HEK293 (cell line): Measurements from ENCODE around the gene TPI1.
"Not testable (repeated sequence)": the region's sequence is repeated elsewhere in the genome, so short reads cannot be mapped to it uniquely, and the experiment has no call there.

Source experiments
- CTCF ChIA-PET: fragments of 350-600 bp; formaldehyde crosslinking; extraction: SDS; loops from one replicate; lab custom pipeline; 2021; ENCODE audit warnings: antibody characterized with exemption; lab: Yijun Ruan, JAX
- POLR2A ChIA-PET: fragments of 300-600 bp; formaldehyde crosslinking; extraction: SDS; loops from one replicate; lab custom pipeline; 2020; ENCODE audit warnings: antibody characterized with exemption, inconsistent platforms; lab: Yijun Ruan, JAX
- H3K27ac ChIP-seq: fragments of 200-500 bp; sonication (Bioruptor generic); 2 replicates; pipeline ENCODE4 v1.5.1; 2014; ENCODE audit warnings: low read depth, low read length, control low read depth, inconsistent platforms; ENCODE audit errors: extremely low read depth
- H3K36me3 ChIP-seq, 2 experiments: fragments of 200-500 bp in 1 of 2; sonication (Bioruptor generic) in 1 of 2; 1 replicate in 1 of 2; 2 replicates in 1 of 2; pipeline ENCODE4 v1.5.1; 2014 to 2017; ENCODE audit warnings: inconsistent platforms in 2 of 2, low read length in 2 of 2; ENCODE audit not compliant: control insufficient read depth in 2 of 2, insufficient read depth in 1 of 2
- H3K4me1 ChIP-seq: fragments of 200-500 bp; sonication (Bioruptor generic); 2 replicates; pipeline ENCODE4 v1.5.1; 2014; ENCODE audit warnings: mild to moderate bottlenecking, low read length, inconsistent platforms; ENCODE audit not compliant: control insufficient read depth, insufficient read depth
- H3K4me3 ChIP-seq: 2 replicates; pipeline ENCODE4 v1.5.1; 2011; ENCODE audit warnings: low read depth, mild to moderate bottlenecking, control low read depth, low read length, moderate library complexity
- H3K9me3 ChIP-seq: fragments of 200-500 bp; sonication (Bioruptor generic); 2 replicates; pipeline ENCODE4 v1.5.1; 2014; ENCODE audit warnings: low read depth, low read length, inconsistent platforms; ENCODE audit not compliant: control insufficient read depth, insufficient read depth
- CTCF ChIP-seq: fragments of 450-650 bp; formaldehyde crosslinking; IDR thresholded peaks from 2 replicates; pipeline ENCODE4 v1.5.1; 2016; ENCODE audit warnings: missing biosample characterization, missing genetic modification characterization
- EGR2 ChIP-seq: fragments of 450-650 bp; formaldehyde crosslinking; IDR thresholded peaks from 2 replicates; pipeline ENCODE4 v1.5.1; 2016; ENCODE audit warnings: low read depth, missing biosample characterization, missing genetic modification characterization
- GLIS2 ChIP-seq: fragments of 450-650 bp; formaldehyde crosslinking; IDR thresholded peaks from 2 replicates; pipeline ENCODE4 v1.5.1; 2016; ENCODE audit warnings: missing biosample characterization, missing genetic modification characterization
- SCRT2 ChIP-seq: fragments of 450-650 bp; formaldehyde crosslinking; IDR thresholded peaks from 2 replicates; pipeline ENCODE4 v1.5.1; 2016; ENCODE audit warnings: missing biosample characterization, missing genetic modification characterization
- TCF7L2 ChIP-seq: IDR thresholded peaks from 2 replicates; pipeline ENCODE4 v1.6.1; 2011; ENCODE audit warnings: low read depth, mild to moderate bottlenecking, inconsistent platforms, low read length, moderate library complexity, borderline replicate concordance
- WT1 ChIP-seq: fragments of 450-650 bp; formaldehyde crosslinking; IDR thresholded peaks from 2 replicates; pipeline ENCODE4 v1.5.1; 2016; ENCODE audit warnings: missing biosample characterization, missing genetic modification characterization
- ZNF121 ChIP-seq: fragments of 450-650 bp; formaldehyde crosslinking; IDR thresholded peaks from 2 replicates; pipeline ENCODE4 v1.5.1; 2016; ENCODE audit warnings: missing biosample characterization, missing genetic modification characterization
- ZNF175 ChIP-seq: fragments of 450-650 bp; formaldehyde crosslinking; IDR thresholded peaks from 2 replicates; pipeline ENCODE4 v1.5.1; 2016; ENCODE audit warnings: missing biosample characterization, missing genetic modification characterization
- ZNF335 ChIP-seq: fragments of 450-650 bp; formaldehyde crosslinking; conservative IDR thresholded peaks from 2 replicates; pipeline ENCODE4 v1.5.1; 2016; ENCODE audit warnings: missing biosample characterization, missing genetic modification characterization
- ZNF529 ChIP-seq: fragments of 450-650 bp; formaldehyde crosslinking; IDR thresholded peaks from 2 replicates; pipeline ENCODE4 v1.5.1; 2017; ENCODE audit warnings: missing genetic modification characterization, missing biosample characterization; ENCODE audit not compliant: insufficient replicate concordance
- ZNF670 ChIP-seq: fragments of 450-650 bp; formaldehyde crosslinking; IDR thresholded peaks from 2 replicates; pipeline ENCODE4 v1.5.1; 2016; ENCODE audit warnings: missing biosample characterization, missing genetic modification characterization, low read depth
- ZNF677 ChIP-seq: fragments of 450-650 bp; IDR thresholded peaks from 2 replicates; pipeline ENCODE4 v1.5.0; 2018; ENCODE audit warnings: missing biosample characterization, mild to moderate bottlenecking, missing genetic modification characterization, moderate library complexity
- ZNF791 ChIP-seq: fragments of 450-650 bp; formaldehyde crosslinking; IDR thresholded peaks from 2 replicates; pipeline ENCODE4 v1.5.1; 2016; ENCODE audit warnings: missing biosample characterization, missing genetic modification characterization
- ZSCAN4 ChIP-seq: fragments of 450-650 bp; formaldehyde crosslinking; IDR thresholded peaks from 2 replicates; pipeline ENCODE4 v1.5.1; 2017; ENCODE audit warnings: missing biosample characterization, missing genetic modification characterization

TPI1 gene

GRCh38 chr12:6861391-6861790, 5.9 kb upstream of the TPI1 start:
- TF ChIP-seq ZNF791 = no peak
- no peak for TF ChIP-seq ZNF529 (tag by site-specific recombination)
- TF ChIP-seq TCF7L2 = no peak
- no peak for TF ChIP-seq CTCF (tag by site-specific recombination)
- H3K4me1 ChIP-seq = peaks cover under 1% of the 10 kb centered on the region; the same call in 1 of the 2 replicates
- POLR2A ChIA-PET = interaction anchor here (2.2 kb wide), 1 partner anchor 10 kb away, joined by 14 read pairs; the partner anchor contains the start of genes CDCA3 and USP5
- CTCF ChIA-PET = interaction anchor here (0.5 to 1.3 kb wide), 3 partner anchors 8 to 210 kb away, joined by 4 to 9 read pairs (median 6); partner anchors contain the start of gene SPSB2
- no peak overlapping the region for H3K27ac ChIP-seq
- peaks cover 22 to 96% of the 10 kb centered on the region in 2 experiments for H3K36me3 ChIP-seq
- no peaks in the 10 kb centered on the region for H3K9me3 ChIP-seq
- no peak overlapping the region for H3K4me3 ChIP-seq

GRCh38 chr12:6863033-6863432, 4.3 kb upstream of the TPI1 start:
- ChIA-PET POLR2A (interaction anchor here (7.6 kb wide), 1 partner anchor 9 kb away, joined by 183 read pairs; the partner anchor contains the start of genes CDCA3 and USP5), CTCF (interaction anchor here (1.2 kb wide), 1 partner anchor 9 kb away, joined by 5 read pairs; no protein-coding TSS in a partner anchor)
- H3K36me3 ChIP-seq = peaks cover 11 to 80% of the 10 kb centered on the region in 2 experiments
- no peak for TF ChIP-seq TCF7L2
- no peak overlapping the region for H3K27ac ChIP-seq
- peaks cover 6% of the 10 kb centered on the region for H3K4me1 ChIP-seq
- no peak overlapping the region for H3K4me3 ChIP-seq
- no peaks in the 10 kb centered on the region for H3K9me3 ChIP-seq

GRCh38 chr12:6863586-6864321, 3.6 kb upstream of the TPI1 start:
- ChIA-PET POLR2A (interaction anchor here (7.6 kb wide), 1 partner anchor 10 kb away, joined by 183 read pairs; the partner anchor contains the start of genes CDCA3 and USP5), CTCF (interaction anchor here (1.2 to 1.7 kb wide), 2 partner anchors 8 to 9 kb away, joined by 3 to 5 read pairs; no protein-coding TSS in a partner anchor)
- peaks cover 9 to 78% of the 10 kb centered on the region in 2 experiments for H3K36me3 ChIP-seq
- H3K4me1 ChIP-seq = peaks cover 6% of the 10 kb centered on the region
- 0 out of 2 replicates have a peak, but pooled peaks have one; percentile 32 for TF ChIP-seq SCRT2 (tag by site-specific recombination)
- TF ChIP-seq ZNF175 = no peak
- no peak overlapping the region for H3K4me3 ChIP-seq
- no peak overlapping the region for H3K27ac ChIP-seq
- no peaks in the 10 kb centered on the region for H3K9me3 ChIP-seq

- ChIA-PET POLR2A (interaction anchor here (1.0 to 7.6 kb wide), 4 partner anchors 8 to 112 kb away, joined by 3 to 183 read pairs (median 3); partner anchors contain the start of genes C12orf57, CDCA3, MLF2 and RNU7-1), CTCF (interaction anchor here (1.5 to 1.7 kb wide), 2 partner anchors 10 to 13 kb away, joined by 3 to 4 read pairs; no protein-coding TSS in a partner anchor)
- not testable (repeated sequence) for H3K4me1 ChIP-seq, H3K4me3 ChIP-seq, H3K27ac ChIP-seq, H3K9me3 ChIP-seq
- peak; percentile 92 for TF ChIP-seq ZNF121 (tag by site-specific recombination)
- H3K36me3 ChIP-seq = peaks cover 13 to 79% of the 10 kb centered on the region in 2 experiments
Measured at GRCh38 chr12:6865307-6865706, 2.0 kb upstream of the TPI1 start.

GRCh38 chr12:6866163-6866919, 990 bp upstream of the TPI1 start:
- ChIA-PET POLR2A (interaction anchor here (0.6 to 7.6 kb wide), 18 partner anchors 12 to 356 kb away, joined by 3 to 183 read pairs (median 6); partner anchors contain the start of genes C12orf57, CDCA3, COPS7A and LRRC23), CTCF (interaction anchor here (0.9 to 1.5 kb wide), 5 partner anchors 15 to 114 kb away, joined by 3 to 6 read pairs (median 3); partner anchors contain the start of genes CDCA3 and MLF2)
- H3K4me1 ChIP-seq = peaks cover 6% of the 10 kb centered on the region
- H3K36me3 ChIP-seq = peaks cover 13 to 79% of the 10 kb centered on the region in 2 experiments
- no peak overlapping the region for H3K27ac ChIP-seq
- 0 out of 2 replicates have a peak overlapping the region, but pooled peaks have one; percentile 87 for H3K4me3 ChIP-seq
- no peaks in the 10 kb centered on the region for H3K9me3 ChIP-seq
- TF ChIP-seq ZNF670 = no peak
- peak; percentile 35 for TF ChIP-seq GLIS2
- TF ChIP-seq EGR2 (tag by site-specific recombination) = peak; percentile 36; the same call in 1 of the 2 replicates
- TF ChIP-seq WT1 (tag by site-specific recombination) = no peak
- no peak for TF ChIP-seq ZSCAN4 (tag by site-specific recombination)
- TF ChIP-seq ZNF335 (tag by site-specific recombination) = no peak
- no peak for TF ChIP-seq ZNF677 (tag by site-specific recombination)
